Measurements from ENCODE around the gene IFT172.

The IFT172 gene

GRCh38 chr2:27494944-27495554 is 5.5 kb upstream of the IFT172 start, which contains the start of gene FNDC4:
FNDC4 (minus strand) TSS chr2:27495200; CDS start chr2:27494679, 521 bp downstream.
- no peak for DNase-seq (ENCODE audit: low read depth in 3 of 3, low spot score in 1 of 3)

GRCh38 chr2:27494284-27494943 is 4.9 kb upstream of the IFT172 start:
- DNase-seq (ENCODE audit: low read depth in 3 of 3, low spot score in 1 of 3), result no peak

- DNase-seq (ENCODE audit: low read depth in 3 of 3, low spot score in 1 of 3), result no peak
Observed at GRCh38 chr2:27493948-27494283, 4.4 kb upstream of the IFT172 start.

- DNase-seq (ENCODE audit: low read depth in 3 of 3, low spot score in 1 of 3), result no peak
Observed at GRCh38 chr2:27492557-27492956, 3.0 kb upstream of the IFT172 start.

- no peak for DNase-seq (ENCODE audit: low read depth in 3 of 3, low spot score in 1 of 3)
Observed at GRCh38 chr2:27489118-27489497, 435 bp downstream of the IFT172 start.

GRCh38 chr2:27485496-27485895 is 4.0 kb downstream of the IFT172 start:
- DNase-seq (ENCODE audit: low read depth in 3 of 3, low spot score in 1 of 3), result no peak

GRCh38 chr2:27471961-27472360 is 17.6 kb downstream of the IFT172 start:
- no peak for DNase-seq (ENCODE audit: low read depth in 3 of 3, low spot score in 1 of 3)

- DNase-seq (ENCODE audit: low read depth in 3 of 3, low spot score in 1 of 3), result no peak
Observed at GRCh38 chr2:27464443-27464842, 25.1 kb downstream of the IFT172 start.

GRCh38 chr2:27461118-27461517 is 28.4 kb downstream of the IFT172 start:
- no peak for DNase-seq (ENCODE audit: low read depth in 3 of 3, low spot score in 1 of 3)

GRCh38 chr2:27453968-27454367 is 35.6 kb downstream of the IFT172 start:
- DNase-seq (ENCODE audit: low read depth in 3 of 3, low spot score in 1 of 3), result no peak

- DNase-seq (ENCODE audit: low read depth in 3 of 3, low spot score in 1 of 3), result no peak
Observed at GRCh38 chr2:27451095-27451494, 38.4 kb downstream of the IFT172 start.

- DNase-seq (ENCODE audit: low read depth in 3 of 3, low spot score in 1 of 3), result no peak
Observed at GRCh38 chr2:27448381-27448780, 41.2 kb downstream of the IFT172 start.

- no peak for DNase-seq (ENCODE audit: low read depth in 3 of 3, low spot score in 1 of 3)
Observed at GRCh38 chr2:27446057-27446456, 43.5 kb downstream of the IFT172 start.

- no peak for DNase-seq (ENCODE audit: low read depth in 3 of 3, low spot score in 1 of 3)
Observed at GRCh38 chr2:27445615-27446014, 43.9 kb downstream of the IFT172 start.

- no peak for DNase-seq (ENCODE audit: low read depth in 3 of 3, low spot score in 1 of 3)
Observed at GRCh38 chr2:27445155-27445554, 44.4 kb downstream of the IFT172 start.

GRCh38 chr2:27442920-27443282 is 46.6 kb downstream of the IFT172 start:
- DNase-seq (ENCODE audit: low read depth in 3 of 3, low spot score in 1 of 3), result no peak

GRCh38 chr2:27441958-27442919 is 47.3 kb downstream of the IFT172 start, which contains the start of gene KRTCAP3:
KRTCAP3 (plus strand) TSS chr2:27442381; CDS start chr2:27442413, 32 bp downstream.
- DNase-seq (ENCODE audit: low read depth in 3 of 3, low spot score in 1 of 3), result peak in 2 of 3 donors; percentile 13 to 36

GRCh38 chr2:27441226-27441926 is 48.2 kb downstream of the IFT172 start:
- DNase-seq (ENCODE audit: low read depth in 3 of 3, low spot score in 1 of 3), result no peak

- no peak for DNase-seq (ENCODE audit: low read depth in 3 of 3, low spot score in 1 of 3)
Observed at GRCh38 chr2:27435628-27436027, 53.9 kb downstream of the IFT172 start.

- no peak for DNase-seq (ENCODE audit: low read depth in 3 of 3, low spot score in 1 of 3)
Observed at GRCh38 chr2:27431395-27431794, 58.1 kb downstream of the IFT172 start.

GRCh38 chr2:27428978-27429541 is 60.5 kb downstream of the IFT172 start:
- DNase-seq (ENCODE audit: low read depth in 3 of 3, low spot score in 1 of 3), result peak; percentile 20 to 46 (median 32)
